Thyroid gland (tissue), 4 donors: ENCODE measurements around the gene KLHL35. TPM values are rescaled to one million over a fixed set of nuclear protein-coding genes. Genes with fewer than 3 reads are reported as not detected.

Source experiments
- small RNA-seq: library from RNA; depleted of rRNA; stranded (forward); fragments of <200 nt; gene quantifications from one replicate; pipeline ENCODE3, GENCODE V24; 2016
- total RNA-seq, 4 donors: library from RNA; depleted of rRNA; stranded (reverse); fragments of >200 nt; gene quantifications; one replicate each; pipeline ENCODE4 v1.2.3, GENCODE V29; 2016

KLHL35 gene
- total RNA-seq, 4 donors from 2014 or later = 1.1 to 3.6 (median 1.9) TPM

Small RNA genes within 50 kb of the gene (small RNA-seq; reads per million reads assigned to genes)
- gene SNORD15A (not detected), gene SNORD15B (149 reads per million, percentile 97 among the genes with 10 or more reads in this experiment)

Other genes with a start within 250 kb of the KLHL35 start
- under 1 TPM in 3 of 4 donors, not detected in 1; 0.67 to 0.89 (median 0.79) TPM for gene TPBGL, start 192.4 kb downstream of the KLHL35 start, total RNA-seq
- gene ARRB1, start 81.5 kb downstream of the KLHL35 start, total RNA-seq = 10 to 100 TPM; 15.7 to 44.7 (median 27.7) TPM
- 1,000 to 10,000 TPM; 1,039 to 1,811 (median 1,104) TPM for gene RPS3, start 33.7 kb downstream of the KLHL35 start, total RNA-seq
- 1 to 10 TPM; 5.6 to 6.4 (median 6.1) TPM for gene GDPD5, start 92.7 kb upstream of the KLHL35 start, total RNA-seq
- 100 to 1,000 TPM; 102 to 167 (median 143) TPM for gene SERPINH1, start 129.1 kb upstream of the KLHL35 start, total RNA-seq
- 10 to 100 TPM in 1 of 4 donors, 1 to 10 TPM in 3; 4.8 to 13.8 (median 9.4) TPM for gene MAP6, start 235.8 kb upstream of the KLHL35 start, total RNA-seq